ENCODE data around the gene PGPEP1.
A peak's percentile ranks its signal among the peaks of the same experiment; 100 is the strongest.

Gene PGPEP1

DNA sequence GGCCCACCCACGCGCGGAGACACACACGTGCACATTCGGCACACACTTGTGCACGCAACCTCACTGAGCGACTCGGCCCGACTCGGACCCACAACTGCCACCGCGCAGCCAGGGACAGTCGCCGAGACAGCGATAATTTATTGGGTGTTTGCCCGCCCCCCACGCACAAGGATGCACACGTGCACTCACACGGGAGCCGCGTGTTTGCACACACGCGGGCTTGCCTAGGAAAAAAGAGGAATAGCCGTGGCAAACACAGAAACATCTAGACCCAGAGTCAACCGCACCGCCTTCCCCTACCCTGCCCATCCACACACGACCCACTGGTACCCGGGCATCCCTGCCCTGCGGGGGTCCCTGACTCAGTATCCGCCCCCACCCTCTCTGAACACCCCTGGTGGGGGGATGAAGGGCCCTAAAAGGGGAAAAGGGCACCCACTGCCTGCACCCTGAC lies 77.7 kb downstream of the PGPEP1 start:
- no peak for DNase-seq (ENCODE audit: low spot score)

DNA sequence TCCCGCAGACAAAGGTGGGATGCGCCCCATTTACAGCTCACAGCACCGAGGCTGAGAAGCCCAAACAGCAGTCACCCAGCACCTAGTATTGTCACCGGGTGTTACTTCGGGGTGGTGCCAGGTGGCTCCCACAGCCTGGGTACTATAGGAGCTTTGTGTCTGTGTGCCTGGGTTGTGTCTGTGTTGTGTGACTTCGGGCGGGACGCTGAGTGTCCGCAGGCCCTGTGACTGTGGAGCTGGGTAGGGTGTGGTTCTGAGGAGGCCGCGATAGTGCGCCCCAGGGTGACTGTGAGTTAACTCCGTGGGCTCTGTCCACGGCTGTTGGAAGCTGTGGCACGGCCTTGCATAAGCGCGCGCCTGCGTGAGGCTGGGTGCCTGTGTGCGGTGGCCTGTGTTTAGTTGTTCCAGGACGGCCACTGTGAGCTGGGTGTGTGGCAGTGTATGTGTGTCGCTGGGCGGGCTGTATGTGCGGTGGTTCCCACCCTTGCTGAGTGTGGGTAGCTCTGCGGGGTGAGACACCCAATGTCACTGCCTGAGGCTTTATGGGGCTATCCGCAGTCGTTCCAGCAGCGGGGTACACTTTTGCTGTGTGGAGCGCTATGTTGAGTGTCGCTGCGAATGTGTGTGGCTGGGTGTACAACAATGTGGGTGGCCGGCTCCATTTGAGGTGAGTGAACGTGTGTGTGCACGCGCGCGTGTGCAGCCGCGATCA lies 78.2 kb downstream of the PGPEP1 start:
- DNase-seq (ENCODE audit: low spot score): no peak

DNA sequence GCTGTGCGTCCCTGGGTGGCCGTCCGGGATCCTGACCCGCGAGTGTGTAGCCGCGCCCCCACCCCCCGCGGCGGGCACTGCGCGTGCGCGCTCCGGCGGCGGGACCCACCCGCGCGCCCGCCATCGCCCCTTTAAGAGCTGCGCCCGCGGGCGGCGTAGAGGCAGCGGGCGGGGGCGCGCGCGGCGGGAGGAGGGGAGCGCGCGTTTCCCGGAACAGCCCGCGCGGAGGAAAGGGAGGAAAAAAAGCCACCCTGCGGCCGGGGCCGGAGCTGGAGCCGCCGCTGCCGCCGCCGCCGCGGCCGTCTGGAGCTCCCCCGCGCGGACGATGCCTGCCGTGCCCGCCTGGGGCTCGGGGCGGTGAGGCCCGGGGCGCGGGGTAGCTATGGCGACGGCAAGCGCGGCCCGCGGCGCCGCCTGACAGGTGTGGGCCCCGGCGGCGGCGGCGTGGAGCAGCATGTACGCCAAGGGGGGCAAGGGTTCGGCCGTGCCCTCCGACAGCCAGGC lies 78.8 kb downstream of the PGPEP1 start, which contains the start of gene SSBP4:
SSBP4 (plus strand) TSS at position 204 of the 504 bp plus-strand sequence; CDS start at position 455, 251 bp downstream.
- peak; percentile 95 for DNase-seq (ENCODE audit: low spot score)

Measured in AG08395 (cell line).